HEK293 (cell line): Measurements from ENCODE around the gene CADM4.

ENCODE experiments used
- HOXD13 ChIP-seq: sonication (generic); formaldehyde crosslinking; IDR thresholded peaks from 2 replicates; pipeline ENCODE4 v1.8.0; 2022; ENCODE audit warnings: missing genetic modification reagents, borderline replicate concordance
- IKZF3 ChIP-seq: fragments of 450-650 bp; IDR thresholded peaks from 2 replicates; pipeline ENCODE4 v1.5.0; 2018; ENCODE audit warnings: missing biosample characterization, mild to moderate bottlenecking, missing genetic modification characterization, moderate library complexity
- KLF7 ChIP-seq: fragments of 450-650 bp; formaldehyde crosslinking; IDR thresholded peaks from 2 replicates; pipeline ENCODE4 v1.5.1; 2016; ENCODE audit warnings: missing biosample characterization, missing genetic modification characterization, borderline replicate concordance
- OSR2 ChIP-seq: fragments of 450-650 bp; formaldehyde crosslinking; IDR thresholded peaks from 2 replicates; pipeline ENCODE4 v1.5.1; 2016; ENCODE audit warnings: missing biosample characterization, missing genetic modification characterization
- OVOL3 ChIP-seq: fragments of 450-650 bp; formaldehyde crosslinking; IDR thresholded peaks from 2 replicates; pipeline ENCODE4 v1.5.1; 2016; ENCODE audit warnings: missing biosample characterization, missing genetic modification characterization
- SP2 ChIP-seq: fragments of 450-650 bp; formaldehyde crosslinking; IDR thresholded peaks from 2 replicates; pipeline ENCODE4 v1.5.1; 2016; ENCODE audit warnings: missing biosample characterization, missing genetic modification characterization
- ZBTB8A ChIP-seq: fragments of 450-650 bp; formaldehyde crosslinking; IDR thresholded peaks from 2 replicates; pipeline ENCODE4 v1.5.1; 2016; ENCODE audit warnings: missing biosample characterization, missing genetic modification characterization
- ZFP37 ChIP-seq: fragments of 450-650 bp; formaldehyde crosslinking; IDR thresholded peaks from 2 replicates; pipeline ENCODE4 v1.5.1; 2016; ENCODE audit warnings: missing biosample characterization, missing genetic modification characterization
- ZIC2 ChIP-seq: fragments of 450-650 bp; formaldehyde crosslinking; IDR thresholded peaks from 2 replicates; pipeline ENCODE4 v1.5.1; 2016; ENCODE audit warnings: missing biosample characterization, missing genetic modification characterization
- ZNF174 ChIP-seq: fragments of 450-650 bp; formaldehyde crosslinking; IDR thresholded peaks from 2 replicates; pipeline ENCODE4 v1.5.0; 2017; ENCODE audit warnings: missing biosample characterization, mild to moderate bottlenecking, missing genetic modification characterization
- ZNF248 ChIP-seq: fragments of 450-650 bp; formaldehyde crosslinking; IDR thresholded peaks from 2 replicates; pipeline ENCODE4 v1.5.1; 2017; ENCODE audit warnings: missing biosample characterization, missing genetic modification characterization
- ZNF26 ChIP-seq: fragments of 450-650 bp; formaldehyde crosslinking; IDR thresholded peaks from 2 replicates; pipeline ENCODE4 v1.5.1; 2016; ENCODE audit warnings: missing biosample characterization, missing genetic modification characterization
- ZNF280C ChIP-seq: fragments of 450-650 bp; formaldehyde crosslinking; IDR thresholded peaks from 2 replicates; pipeline ENCODE4 v1.5.1; 2016; ENCODE audit warnings: missing biosample characterization, missing genetic modification characterization
- ZNF366 ChIP-seq: fragments of 450-650 bp; formaldehyde crosslinking; conservative IDR thresholded peaks from 2 replicates; pipeline ENCODE4 v1.5.1; 2016; ENCODE audit warnings: missing biosample characterization, missing genetic modification characterization
- ZNF416 ChIP-seq: fragments of 450-650 bp; formaldehyde crosslinking; IDR thresholded peaks from 2 replicates; pipeline ENCODE4 v1.5.1; 2016; ENCODE audit warnings: missing biosample characterization, missing genetic modification characterization
- ZNF488 ChIP-seq: fragments of 450-650 bp; formaldehyde crosslinking; IDR thresholded peaks from 2 replicates; pipeline ENCODE4 v1.5.1; 2016; ENCODE audit warnings: missing biosample characterization, missing genetic modification characterization
- ZNF510 ChIP-seq: fragments of 450-650 bp; formaldehyde crosslinking; IDR thresholded peaks from 2 replicates; pipeline ENCODE4 v1.5.1; 2018; ENCODE audit warnings: mild to moderate bottlenecking, missing genetic modification characterization, missing biosample characterization; ENCODE audit not compliant: insufficient replicate concordance
- ZNF530 ChIP-seq: fragments of 450-650 bp; formaldehyde crosslinking; IDR thresholded peaks from 2 replicates; pipeline ENCODE4 v1.5.1; 2016; ENCODE audit warnings: low read depth, missing biosample characterization, missing genetic modification characterization
- ZNF600 ChIP-seq: fragments of 450-650 bp; formaldehyde crosslinking; IDR thresholded peaks from 2 replicates; pipeline ENCODE4 v1.5.1; 2016; ENCODE audit warnings: missing biosample characterization, missing genetic modification characterization
- ZNF629 ChIP-seq: fragments of 450-650 bp; formaldehyde crosslinking; IDR thresholded peaks from 2 replicates; pipeline ENCODE4 v1.5.1; 2017; ENCODE audit warnings: missing biosample characterization, missing genetic modification characterization
- ZNF658 ChIP-seq: fragments of 450-650 bp; formaldehyde crosslinking; IDR thresholded peaks from 2 replicates; pipeline ENCODE4; 2016; ENCODE audit warnings: missing biosample characterization, missing genetic modification characterization
- ZNF776 ChIP-seq: fragments of 450-650 bp; formaldehyde crosslinking; IDR thresholded peaks from 2 replicates; pipeline ENCODE4 v1.5.0; 2017; ENCODE audit warnings: missing biosample characterization, missing genetic modification characterization, borderline replicate concordance
- ZSCAN18 ChIP-seq: fragments of 450-650 bp; formaldehyde crosslinking; IDR thresholded peaks from 2 replicates; pipeline ENCODE4 v1.5.1; 2016; ENCODE audit warnings: missing biosample characterization, missing genetic modification characterization
- TF ChIP-seq, protein P1 (sequence below): fragments of 450-650 bp; formaldehyde crosslinking; IDR thresholded peaks from 2 replicates; pipeline ENCODE4 v1.5.1; 2016; ENCODE audit warnings: missing biosample characterization, missing genetic modification characterization
- TF ChIP-seq, protein P2 (sequence below): fragments of 450-650 bp; formaldehyde crosslinking; IDR thresholded peaks from 2 replicates; pipeline ENCODE4 v1.5.0; 2017; ENCODE audit warnings: missing biosample characterization, missing genetic modification characterization, borderline replicate concordance
- TF ChIP-seq, protein P3 (sequence below): fragments of 450-650 bp; formaldehyde crosslinking; IDR thresholded peaks from 2 replicates; pipeline ENCODE4 v1.5.1; 2017; ENCODE audit warnings: missing biosample characterization, missing genetic modification characterization

CADM4 gene

DNA sequence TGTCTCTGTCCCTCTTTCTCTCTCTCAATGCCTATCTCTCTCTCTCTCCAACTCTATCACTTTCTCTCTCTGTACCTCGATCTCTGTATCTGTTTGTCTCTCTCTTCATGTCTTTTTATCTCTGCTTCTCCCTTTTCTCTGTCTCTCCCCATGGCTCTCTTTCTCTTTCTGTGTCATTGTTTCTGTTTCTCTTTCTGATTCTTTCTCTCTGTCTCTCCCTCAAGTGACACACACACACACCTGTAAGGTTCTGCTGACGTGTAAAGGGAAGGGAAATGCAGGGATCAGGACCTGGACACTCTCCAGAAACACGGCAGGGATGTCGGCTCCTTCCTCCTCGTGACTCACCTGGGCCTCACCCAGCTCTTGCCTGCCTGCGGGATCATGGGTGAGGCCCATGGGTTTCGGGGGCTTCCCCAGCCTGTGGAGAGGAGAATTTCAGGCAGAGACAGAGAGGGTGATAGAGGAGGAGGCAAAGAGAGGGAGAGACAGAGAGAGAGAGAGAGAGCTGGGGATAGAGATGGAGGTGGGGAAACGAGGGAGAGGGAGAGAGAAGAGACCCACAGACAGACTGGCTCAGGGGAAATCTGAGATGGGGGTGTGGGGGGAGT, 35.7 kb upstream of the CADM4 start (continued):
- TF ChIP-seq ZNF280C (tag by site-specific recombination) (no peak), SP2 (tag by site-specific recombination) (no peak), ZIC2 (tag by site-specific recombination) (peak; percentile 20; the same call in 1 of the 2 replicates), KLF7 (no peak; the same call in 1 of the 2 replicates), ZNF629 (peak; percentile 46; the same call in 1 of the 2 replicates), ZNF658 (tag by site-specific recombination) (no peak), ZNF776 (tag by site-specific recombination) (no peak), ZNF366 (tag by site-specific recombination) (peak; percentile 95), ZNF26 (tag by site-specific recombination) (no peak), IKZF3 (tag by site-specific recombination) (no peak), HOXD13 (CRISPR knock-in tag) (no peak), ZSCAN18 (tag by site-specific recombination) (0 out of 2 replicates have a peak, but pooled peaks have one; percentile 7), ZNF530 (tag by site-specific recombination) (no peak), ZBTB8A (tag by site-specific recombination) (no peak), ZNF488 (no peak), ZNF510 (no peak), OSR2 (no peak), ZFP37 (tag by site-specific recombination) (peak; percentile 56; the same call in 1 of the 2 replicates), ZNF248 (tag by site-specific recombination) (peak; percentile 86; the same call in 1 of the 2 replicates), ZNF174 (tag by site-specific recombination) (no peak), ZNF600 (no peak), ZNF416 (tag by site-specific recombination) (no peak), OVOL3 (tag by site-specific recombination) (no peak)
- TF ChIP-seq, protein P1, sequence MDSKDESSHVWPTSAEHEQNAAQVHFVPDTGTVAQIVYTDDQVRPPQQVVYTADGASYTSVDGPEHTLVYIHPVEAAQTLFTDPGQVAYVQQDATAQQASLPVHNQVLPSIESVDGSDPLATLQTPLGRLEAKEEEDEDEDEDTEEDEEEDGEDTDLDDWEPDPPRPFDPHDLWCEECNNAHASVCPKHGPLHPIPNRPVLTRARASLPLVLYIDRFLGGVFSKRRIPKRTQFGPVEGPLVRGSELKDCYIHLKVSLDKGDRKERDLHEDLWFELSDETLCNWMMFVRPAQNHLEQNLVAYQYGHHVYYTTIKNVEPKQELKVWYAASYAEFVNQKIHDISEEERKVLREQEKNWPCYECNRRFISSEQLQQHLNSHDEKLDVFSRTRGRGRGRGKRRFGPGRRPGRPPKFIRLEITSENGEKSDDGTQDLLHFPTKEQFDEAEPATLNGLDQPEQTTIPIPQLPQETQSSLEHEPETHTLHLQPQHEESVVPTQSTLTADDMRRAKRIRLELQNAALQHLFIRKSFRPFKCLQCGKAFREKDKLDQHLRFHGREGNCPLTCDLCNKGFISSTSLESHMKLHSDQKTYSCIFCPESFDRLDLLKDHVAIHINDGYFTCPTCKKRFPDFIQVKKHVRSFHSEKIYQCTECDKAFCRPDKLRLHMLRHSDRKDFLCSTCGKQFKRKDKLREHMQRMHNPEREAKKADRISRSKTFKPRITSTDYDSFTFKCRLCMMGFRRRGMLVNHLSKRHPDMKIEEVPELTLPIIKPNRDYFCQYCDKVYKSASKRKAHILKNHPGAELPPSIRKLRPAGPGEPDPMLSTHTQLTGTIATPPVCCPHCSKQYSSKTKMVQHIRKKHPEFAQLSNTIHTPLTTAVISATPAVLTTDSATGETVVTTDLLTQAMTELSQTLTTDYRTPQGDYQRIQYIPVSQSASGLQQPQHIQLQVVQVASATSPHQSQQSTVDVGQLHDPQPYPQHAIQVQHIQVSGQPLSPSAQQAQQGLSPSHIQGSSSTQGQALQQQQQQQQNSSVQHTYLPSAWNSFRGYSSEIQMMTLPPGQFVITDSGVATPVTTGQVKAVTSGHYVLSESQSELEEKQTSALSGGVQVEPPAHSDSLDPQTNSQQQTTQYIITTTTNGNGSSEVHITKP (tag by site-specific recombination), result peak; percentile 72
- TF ChIP-seq, protein P2, sequence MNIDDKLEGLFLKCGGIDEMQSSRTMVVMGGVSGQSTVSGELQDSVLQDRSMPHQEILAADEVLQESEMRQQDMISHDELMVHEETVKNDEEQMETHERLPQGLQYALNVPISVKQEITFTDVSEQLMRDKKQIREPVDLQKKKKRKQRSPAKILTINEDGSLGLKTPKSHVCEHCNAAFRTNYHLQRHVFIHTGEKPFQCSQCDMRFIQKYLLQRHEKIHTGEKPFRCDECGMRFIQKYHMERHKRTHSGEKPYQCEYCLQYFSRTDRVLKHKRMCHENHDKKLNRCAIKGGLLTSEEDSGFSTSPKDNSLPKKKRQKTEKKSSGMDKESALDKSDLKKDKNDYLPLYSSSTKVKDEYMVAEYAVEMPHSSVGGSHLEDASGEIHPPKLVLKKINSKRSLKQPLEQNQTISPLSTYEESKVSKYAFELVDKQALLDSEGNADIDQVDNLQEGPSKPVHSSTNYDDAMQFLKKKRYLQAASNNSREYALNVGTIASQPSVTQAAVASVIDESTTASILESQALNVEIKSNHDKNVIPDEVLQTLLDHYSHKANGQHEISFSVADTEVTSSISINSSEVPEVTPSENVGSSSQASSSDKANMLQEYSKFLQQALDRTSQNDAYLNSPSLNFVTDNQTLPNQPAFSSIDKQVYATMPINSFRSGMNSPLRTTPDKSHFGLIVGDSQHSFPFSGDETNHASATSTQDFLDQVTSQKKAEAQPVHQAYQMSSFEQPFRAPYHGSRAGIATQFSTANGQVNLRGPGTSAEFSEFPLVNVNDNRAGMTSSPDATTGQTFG (tag by site-specific recombination), result peak; percentile 49; the same call in 1 of the 2 replicates
- TF ChIP-seq, protein P3, sequence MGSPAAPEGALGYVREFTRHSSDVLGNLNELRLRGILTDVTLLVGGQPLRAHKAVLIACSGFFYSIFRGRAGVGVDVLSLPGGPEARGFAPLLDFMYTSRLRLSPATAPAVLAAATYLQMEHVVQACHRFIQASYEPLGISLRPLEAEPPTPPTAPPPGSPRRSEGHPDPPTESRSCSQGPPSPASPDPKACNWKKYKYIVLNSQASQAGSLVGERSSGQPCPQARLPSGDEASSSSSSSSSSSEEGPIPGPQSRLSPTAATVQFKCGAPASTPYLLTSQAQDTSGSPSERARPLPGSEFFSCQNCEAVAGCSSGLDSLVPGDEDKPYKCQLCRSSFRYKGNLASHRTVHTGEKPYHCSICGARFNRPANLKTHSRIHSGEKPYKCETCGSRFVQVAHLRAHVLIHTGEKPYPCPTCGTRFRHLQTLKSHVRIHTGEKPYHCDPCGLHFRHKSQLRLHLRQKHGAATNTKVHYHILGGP (tag by site-specific recombination), result 0 out of 2 replicates have a peak, but pooled peaks have one; percentile 2
